ENCODE data around the gene CSF2RB. TPM values are rescaled to one million over a fixed set of nuclear protein-coding genes. Genes with fewer than 3 reads are reported as not detected.
A peak's percentile ranks its signal among the peaks of the same experiment; 100 is the strongest.

Gene CSF2RB
- total RNA-seq, 1 donor from 2014 or later, result 0.56 TPM

DNA sequence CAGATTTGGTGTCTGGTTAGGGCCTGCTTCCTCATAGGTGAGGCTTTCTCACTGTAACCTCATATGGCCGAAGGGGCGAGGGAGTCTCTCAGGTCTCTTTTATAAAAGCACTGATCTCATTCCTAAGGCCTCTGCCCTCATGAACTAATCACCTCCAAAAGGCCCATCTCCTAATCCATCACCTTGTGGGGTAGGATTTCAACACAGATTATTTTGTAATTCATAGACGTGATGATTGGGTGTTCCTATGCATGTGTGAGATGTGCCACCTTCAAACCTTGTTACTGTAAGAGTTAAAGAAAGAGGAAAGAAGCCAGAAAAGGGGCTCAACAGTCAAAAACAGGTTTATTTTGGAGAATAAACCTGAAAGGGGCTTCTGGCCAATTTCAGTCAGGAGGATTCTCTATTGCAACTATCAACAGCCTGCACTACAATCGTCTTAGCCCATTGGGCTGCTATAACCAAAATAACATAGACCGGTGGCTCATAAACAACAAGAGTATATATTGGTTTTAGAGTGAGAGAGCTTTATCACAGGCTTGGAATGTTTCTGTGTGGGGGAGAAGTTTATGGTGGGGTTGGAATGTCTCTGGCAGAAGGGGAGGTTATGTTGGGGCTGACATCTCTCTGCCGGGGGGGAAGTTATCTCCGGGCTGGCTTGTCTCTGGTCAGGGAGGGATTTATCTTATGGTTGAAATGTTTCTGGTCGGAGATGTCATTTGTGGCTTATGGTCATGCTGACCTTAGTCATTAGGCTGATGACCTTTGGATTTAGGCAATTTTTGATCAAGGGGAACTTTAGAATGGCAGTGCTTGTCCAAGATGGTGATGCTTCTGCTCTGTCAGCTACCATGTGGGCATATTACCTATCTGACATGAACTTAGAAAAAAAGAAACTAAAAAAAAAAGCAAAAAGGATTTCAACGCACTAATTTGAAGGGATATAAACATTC is 35.1 kb downstream of the CSF2RB start:
- no peak for DNase-seq (ENCODE audit: low spot score in 2 of 2, unreplicated experiment in 2 of 2)

DNA sequence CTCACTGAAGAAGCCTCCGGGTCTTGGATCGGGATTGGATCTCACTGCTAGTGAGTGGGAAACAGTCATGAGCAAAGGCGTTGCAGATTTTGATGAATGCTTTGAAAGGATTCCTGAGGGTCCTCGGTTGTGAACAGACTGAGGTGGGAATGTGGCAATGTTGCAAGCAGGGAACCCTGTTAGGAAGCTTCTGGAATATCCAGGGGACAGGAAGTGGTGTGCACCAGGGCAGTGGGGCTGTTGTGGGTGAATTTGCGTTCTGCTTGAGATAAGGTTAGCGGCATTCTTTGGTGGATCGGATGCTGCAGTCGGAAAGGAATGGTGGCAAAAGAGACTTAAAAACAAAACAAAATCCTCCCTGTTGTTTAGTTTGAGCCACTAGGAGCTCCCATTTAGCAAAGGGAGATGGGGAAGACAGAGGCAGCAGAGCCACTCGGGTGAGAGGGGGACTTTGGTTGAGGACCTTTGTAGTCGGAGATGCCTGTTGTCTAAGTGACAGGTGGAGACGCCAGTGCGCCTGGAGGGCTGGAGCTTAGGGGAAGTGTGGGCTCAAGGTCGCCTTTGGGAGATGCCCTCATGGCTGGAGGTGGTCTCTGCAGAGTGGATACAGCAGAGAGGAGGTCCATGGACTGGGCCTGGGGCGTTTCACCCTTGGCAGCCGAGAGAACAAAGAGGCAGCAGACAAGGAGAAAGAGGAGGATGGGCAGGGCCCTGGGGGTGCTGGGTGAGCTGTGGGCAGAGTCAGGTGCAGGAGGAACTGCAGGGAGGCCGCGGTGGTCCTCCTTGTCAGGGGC is 37.6 kb downstream of the CSF2RB start:
- Mint-ChIP-seq H3K36me3 (no peaks in the 10 kb centered on the region), H3K27me3 (ENCODE audit: low read depth) (peaks cover 5% of the 10 kb centered on the region), H3K9me3 (peaks cover 5% of the 10 kb centered on the region), H3K4me1 (peaks cover 20% of the 10 kb centered on the region), H3K4me3 (no peak overlapping the region), H3K27ac (no peak overlapping the region)
- DNase-seq (ENCODE audit: low spot score in 2 of 2, unreplicated experiment in 2 of 2), result no peak
- TF ChIP-seq, protein P1, sequence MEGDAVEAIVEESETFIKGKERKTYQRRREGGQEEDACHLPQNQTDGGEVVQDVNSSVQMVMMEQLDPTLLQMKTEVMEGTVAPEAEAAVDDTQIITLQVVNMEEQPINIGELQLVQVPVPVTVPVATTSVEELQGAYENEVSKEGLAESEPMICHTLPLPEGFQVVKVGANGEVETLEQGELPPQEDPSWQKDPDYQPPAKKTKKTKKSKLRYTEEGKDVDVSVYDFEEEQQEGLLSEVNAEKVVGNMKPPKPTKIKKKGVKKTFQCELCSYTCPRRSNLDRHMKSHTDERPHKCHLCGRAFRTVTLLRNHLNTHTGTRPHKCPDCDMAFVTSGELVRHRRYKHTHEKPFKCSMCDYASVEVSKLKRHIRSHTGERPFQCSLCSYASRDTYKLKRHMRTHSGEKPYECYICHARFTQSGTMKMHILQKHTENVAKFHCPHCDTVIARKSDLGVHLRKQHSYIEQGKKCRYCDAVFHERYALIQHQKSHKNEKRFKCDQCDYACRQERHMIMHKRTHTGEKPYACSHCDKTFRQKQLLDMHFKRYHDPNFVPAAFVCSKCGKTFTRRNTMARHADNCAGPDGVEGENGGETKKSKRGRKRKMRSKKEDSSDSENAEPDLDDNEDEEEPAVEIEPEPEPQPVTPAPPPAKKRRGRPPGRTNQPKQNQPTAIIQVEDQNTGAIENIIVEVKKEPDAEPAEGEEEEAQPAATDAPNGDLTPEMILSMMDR (IDR thresholded peaks at IDR 0.05; ENCODE audit: unreplicated experiment), result no peak

More for the DNA sequence above, 35.1 kb downstream of the CSF2RB start:
- Mint-ChIP-seq H3K36me3 (peaks cover 2% of the 10 kb centered on the region), H3K4me1 (peaks cover 32% of the 10 kb centered on the region), H3K27ac (peak overlapping the region; percentile 79), H3K27me3 (ENCODE audit: low read depth) (peaks cover 3% of the 10 kb centered on the region), H3K9me3 (peaks cover 3% of the 10 kb centered on the region), H3K4me3 (no peak overlapping the region)
- TF ChIP-seq, protein P1 (IDR thresholded peaks at IDR 0.05; ENCODE audit: unreplicated experiment), result no peak

DNA sequence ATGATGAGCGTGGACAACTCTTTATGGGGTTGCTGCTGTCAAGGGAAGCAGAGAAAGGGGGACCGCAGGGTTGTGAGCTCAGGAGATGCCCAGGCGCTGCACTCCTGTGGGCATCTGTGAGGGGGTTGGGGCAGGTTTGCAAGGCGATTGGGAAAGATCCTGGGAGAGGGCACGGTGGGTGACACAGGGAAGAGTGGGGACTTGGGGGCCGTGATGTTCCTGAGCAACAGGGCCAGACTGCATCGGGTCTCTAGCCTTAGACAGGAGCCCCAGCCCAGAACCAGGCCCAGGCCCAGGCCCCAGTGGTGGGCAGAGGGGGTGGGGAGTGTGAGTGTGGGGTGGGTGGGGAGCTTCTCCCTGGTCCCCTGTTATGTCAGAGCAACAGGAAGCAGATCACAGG is 38.3 kb downstream of the CSF2RB start:
- Mint-ChIP-seq H3K4me3 (no peak overlapping the region), H3K9me3 (peaks cover 9% of the 10 kb centered on the region), H3K4me1 (peaks cover 16% of the 10 kb centered on the region), H3K27me3 (ENCODE audit: low read depth) (peaks cover 5% of the 10 kb centered on the region), H3K36me3 (no peaks in the 10 kb centered on the region), H3K27ac (no peak overlapping the region)
- DNase-seq (ENCODE audit: low spot score in 2 of 2, unreplicated experiment in 2 of 2), result no peak
- TF ChIP-seq, protein P1 (IDR thresholded peaks at IDR 0.05; ENCODE audit: unreplicated experiment), result no peak

DNA sequence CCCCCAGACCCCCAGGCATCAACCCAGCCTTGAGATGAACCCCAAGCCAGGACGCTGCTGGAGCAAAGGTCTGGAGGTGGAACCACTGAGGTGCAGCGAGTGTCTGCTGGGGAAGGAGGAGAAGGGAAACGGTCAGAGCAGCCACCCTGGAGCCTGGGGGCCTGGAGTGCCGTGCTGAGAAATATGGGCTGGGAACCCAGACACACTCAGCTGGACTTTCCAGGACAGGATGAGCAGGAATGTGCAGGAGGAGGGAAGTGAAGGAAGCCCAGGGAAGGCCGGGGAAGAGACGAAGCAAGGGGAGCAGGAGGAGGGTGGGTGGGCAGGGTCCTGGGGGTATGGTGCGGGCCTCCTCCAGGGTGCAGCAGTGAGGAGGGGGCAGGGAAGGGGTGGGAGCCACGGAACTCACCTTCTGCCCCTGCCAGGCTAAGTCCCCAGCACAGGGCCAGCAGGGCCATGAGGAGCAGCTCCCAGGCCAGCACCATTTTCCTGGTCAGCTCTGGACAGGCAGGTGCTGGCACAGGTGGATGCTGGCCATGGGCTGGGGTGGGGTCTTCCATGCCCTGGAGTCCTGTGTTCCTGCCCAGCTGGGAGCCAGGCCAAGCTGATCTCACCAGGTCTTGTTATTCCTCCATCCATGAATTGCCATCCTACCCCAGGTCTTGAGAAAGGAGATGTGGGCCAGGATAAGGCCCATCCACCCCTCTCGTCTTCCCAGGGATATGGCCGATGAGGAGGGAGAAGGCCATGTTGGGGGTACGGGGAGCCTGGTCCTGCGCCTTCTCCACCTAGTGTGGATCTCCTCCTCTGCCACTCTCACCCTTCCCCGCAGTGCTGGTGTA is 40.0 kb downstream of the CSF2RB start:
- H3K27me3 Mint-ChIP-seq (ENCODE audit: low read depth), result peaks cover 5% of the 10 kb centered on the region
- H3K4me1 Mint-ChIP-seq, result peaks cover 12% of the 10 kb centered on the region
- no peaks in the 10 kb centered on the region for H3K36me3 Mint-ChIP-seq
- peaks cover 15% of the 10 kb centered on the region for H3K9me3 Mint-ChIP-seq
- no peak overlapping the region for H3K27ac Mint-ChIP-seq
- no peak for DNase-seq (ENCODE audit: low spot score in 2 of 2, unreplicated experiment in 2 of 2)
- TF ChIP-seq, protein P1 (IDR thresholded peaks at IDR 0.05; ENCODE audit: unreplicated experiment), result no peak
- no peak overlapping the region for H3K4me3 Mint-ChIP-seq
